NCI-H2227 (cell line): ENCODE data around the gene TMEM222.
A peak's percentile ranks its signal among the peaks of the same experiment; 100 is the strongest.

Experiments used
- DNase-seq: peaks from one replicate; lab custom pipeline; 2025; ENCODE audit not compliant: unreplicated experiment; lab: John Stamatoyannopoulos, UW

The TMEM222 gene

GRCh38 chr1:27358038-27358927 lies 36.3 kb downstream of the TMEM222 start:
- DNase-seq = no peak

GRCh38 chr1:27358928-27359313 lies 37.0 kb downstream of the TMEM222 start:
- DNase-seq = no peak

GRCh38 chr1:27359822-27360158 lies 37.8 kb downstream of the TMEM222 start:
- DNase-seq = no peak

GRCh38 chr1:27360159-27361043 lies 38.4 kb downstream of the TMEM222 start:
- no peak for DNase-seq

- DNase-seq = no peak
Measured at GRCh38 chr1:27361044-27361402, 39.1 kb downstream of the TMEM222 start.

- no peak for DNase-seq
Measured at GRCh38 chr1:27361553-27361952, 39.6 kb downstream of the TMEM222 start.

GRCh38 chr1:27363766-27364695 lies 42.1 kb downstream of the TMEM222 start:
- DNase-seq = no peak

GRCh38 chr1:27364696-27365371 lies 42.9 kb downstream of the TMEM222 start:
- DNase-seq = no peak

- peak; percentile 92 for DNase-seq
Measured at GRCh38 chr1:27365372-27366112, 43.6 kb downstream of the TMEM222 start.

- DNase-seq = peak; percentile 91
Measured at GRCh38 chr1:27366113-27366410, 44.1 kb downstream of the TMEM222 start.

GRCh38 chr1:27366411-27367159 lies 44.6 kb downstream of the TMEM222 start, which contains the start of gene MAP3K6:
Gene MAP3K6, minus strand, starts transcription at chr1:27366961. Its CDS starts 364 bp downstream, at chr1:27366597.
- peak; percentile 86 for DNase-seq

- no peak for DNase-seq
Measured at GRCh38 chr1:27367160-27367650, 45.2 kb downstream of the TMEM222 start.

GRCh38 chr1:27368869-27369582 lies 47.1 kb downstream of the TMEM222 start:
- DNase-seq = peak; percentile 21

- no peak for DNase-seq
Measured at GRCh38 chr1:27372022-27372807, 50.3 kb downstream of the TMEM222 start.

- DNase-seq = no peak
Measured at GRCh38 chr1:27372808-27373690, 51.1 kb downstream of the TMEM222 start.

- DNase-seq = no peak
Measured at GRCh38 chr1:27374362-27375086, 52.6 kb downstream of the TMEM222 start, which contains the start of gene FCN3. Gene FCN3, minus strand, starts transcription at chr1:27374824. Its CDS starts 6 bp downstream, at chr1:27374818.
